ENCODE results near the gene DES. TPM values are rescaled to one million over a fixed set of nuclear protein-coding genes. Genes with fewer than 3 reads are reported as not detected.

Gene DES
- total and polyA plus RNA-seq, 9 of the 15 experiments (the other 6 are each of a cell fraction or from before 2014, with no cell fraction given) = 2.5 to 58.9 (median 21.9) TPM

- peak in 1 of 3 experiments; percentile 34 for TF ChIP-seq YY1 (IDR thresholded peaks at IDR 0.05; ENCODE audit: borderline replicate concordance in 1 of 3, control insufficient read depth in 1 of 3, extremely low read depth in 1 of 3, insufficient read depth in 3 of 3, insufficient read length in 1 of 3, insufficient replicate concordance in 2 of 3, low read depth in 1 of 3, low read length in 2 of 3)
- no peak for TF ChIP-seq ZNF12 (CRISPR knock-in tag; IDR thresholded peaks at IDR 0.05)
- no peak for TF ChIP-seq PPARD (CRISPR knock-in tag; IDR thresholded peaks at IDR 0.05)
- TF ChIP-seq ZNF766 (CRISPR knock-in tag; conservative IDR thresholded peaks at IDR 0.05) = no peak
- no peak for TF ChIP-seq FOXJ3 (CRISPR knock-in tag; IDR thresholded peaks at IDR 0.05)
- no peak for TF ChIP-seq KLF10 (CRISPR knock-in tag; IDR thresholded peaks at IDR 0.05)
- TF ChIP-seq MTF1 (CRISPR knock-in tag; IDR thresholded peaks at IDR 0.05; ENCODE audit: borderline replicate concordance) = no peak
- TF ChIP-seq, protein P1, sequence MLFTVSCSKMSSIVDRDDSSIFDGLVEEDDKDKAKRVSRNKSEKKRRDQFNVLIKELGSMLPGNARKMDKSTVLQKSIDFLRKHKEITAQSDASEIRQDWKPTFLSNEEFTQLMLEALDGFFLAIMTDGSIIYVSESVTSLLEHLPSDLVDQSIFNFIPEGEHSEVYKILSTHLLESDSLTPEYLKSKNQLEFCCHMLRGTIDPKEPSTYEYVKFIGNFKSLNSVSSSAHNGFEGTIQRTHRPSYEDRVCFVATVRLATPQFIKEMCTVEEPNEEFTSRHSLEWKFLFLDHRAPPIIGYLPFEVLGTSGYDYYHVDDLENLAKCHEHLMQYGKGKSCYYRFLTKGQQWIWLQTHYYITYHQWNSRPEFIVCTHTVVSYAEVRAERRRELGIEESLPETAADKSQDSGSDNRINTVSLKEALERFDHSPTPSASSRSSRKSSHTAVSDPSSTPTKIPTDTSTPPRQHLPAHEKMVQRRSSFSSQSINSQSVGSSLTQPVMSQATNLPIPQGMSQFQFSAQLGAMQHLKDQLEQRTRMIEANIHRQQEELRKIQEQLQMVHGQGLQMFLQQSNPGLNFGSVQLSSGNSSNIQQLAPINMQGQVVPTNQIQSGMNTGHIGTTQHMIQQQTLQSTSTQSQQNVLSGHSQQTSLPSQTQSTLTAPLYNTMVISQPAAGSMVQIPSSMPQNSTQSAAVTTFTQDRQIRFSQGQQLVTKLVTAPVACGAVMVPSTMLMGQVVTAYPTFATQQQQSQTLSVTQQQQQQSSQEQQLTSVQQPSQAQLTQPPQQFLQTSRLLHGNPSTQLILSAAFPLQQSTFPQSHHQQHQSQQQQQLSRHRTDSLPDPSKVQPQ (CRISPR knock-in tag; IDR thresholded peaks at IDR 0.05; ENCODE audit: borderline replicate concordance) = no peak
- TF ChIP-seq ZNF347 (CRISPR knock-in tag; IDR thresholded peaks at IDR 0.05; ENCODE audit: low read depth) = no peak
- TF ChIP-seq FOXA3 (CRISPR knock-in tag; conservative IDR thresholded peaks at IDR 0.05 in 1 of 2, IDR thresholded peaks at IDR 0.05 in 1 of 2) = no peak
- TF ChIP-seq SUPT5H (IDR thresholded peaks at IDR 0.05) = peak; percentile 61
- TF ChIP-seq ELF1 (tag; IDR thresholded peaks at IDR 0.05) = no peak
- no peak for TF ChIP-seq PRPF4 (IDR thresholded peaks at IDR 0.05; ENCODE audit: insufficient read depth, low read depth, low read length, poor library complexity, severe bottlenecking)
- 0 out of 2 replicates have a peak, but pooled peaks have one; percentile 39 for TF ChIP-seq SMARCC2 (IDR thresholded peaks at IDR 0.05; ENCODE audit: low read depth)
- TF ChIP-seq SOX6 (IDR thresholded peaks at IDR 0.05) = no peak
- TF ChIP-seq GABPB2 (CRISPR knock-in tag; conservative IDR thresholded peaks at IDR 0.05) = no peak
- no peak for TF ChIP-seq THAP7 (CRISPR knock-in tag; IDR thresholded peaks at IDR 0.05)
- TF ChIP-seq DACH1 (IDR thresholded peaks at IDR 0.05; ENCODE audit: partially characterized antibody) = no peak
- TF ChIP-seq RNF2 (IDR thresholded peaks at IDR 0.05) = no peak
- TF ChIP-seq FOS (IDR thresholded peaks at IDR 0.05; ENCODE audit: extremely low read depth, insufficient read length) = no peak
- TF ChIP-seq, protein P2, sequence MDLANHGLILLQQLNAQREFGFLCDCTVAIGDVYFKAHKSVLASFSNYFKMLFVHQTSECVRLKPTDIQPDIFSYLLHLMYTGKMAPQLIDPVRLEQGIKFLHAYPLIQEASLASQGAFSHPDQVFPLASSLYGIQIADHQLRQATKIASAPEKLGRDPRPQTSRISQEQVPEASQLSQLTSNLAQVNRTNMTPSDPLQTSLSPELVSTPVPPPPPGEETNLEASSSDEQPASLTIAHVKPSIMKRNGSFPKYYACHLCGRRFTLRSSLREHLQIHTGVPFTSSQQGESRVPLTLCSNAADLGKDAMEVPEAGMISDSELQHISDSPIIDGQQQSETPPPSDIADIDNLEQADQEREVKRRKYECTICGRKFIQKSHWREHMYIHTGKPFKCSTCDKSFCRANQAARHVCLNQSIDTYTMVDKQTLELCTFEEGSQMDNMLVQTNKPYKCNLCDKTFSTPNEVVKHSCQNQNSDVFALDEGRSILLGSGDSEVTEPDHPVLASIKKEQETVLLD (IDR thresholded peaks at IDR 0.05) = no peak
- no peak for TF ChIP-seq CC2D1A (IDR thresholded peaks at IDR 0.05)
- no peak for TF ChIP-seq RAD51 (IDR thresholded peaks at IDR 0.05; ENCODE audit: borderline replicate concordance, low read depth)
- TF ChIP-seq PURB (CRISPR knock-in tag; IDR thresholded peaks at IDR 0.05; ENCODE audit: low read depth) = no peak
- TF ChIP-seq FOXK1 (CRISPR knock-in tag; IDR thresholded peaks at IDR 0.05; ENCODE audit: borderline replicate concordance) = no peak
Observed at GRCh38 chr2:219387306-219388120, 30.7 kb upstream of the DES start, which contains the start of gene DNPEP (continued).

Data from K562 (cell line).